GM23338 (cell line): ENCODE measurements around the gene SEH1L.

Experiments used
- EZH2 ChIP-seq: fragments of 200-600 bp; sonication (generic); IDR thresholded peaks from one replicate; pipeline ENCODE4 v1.8.0; 2017; ENCODE audit warnings: antibody characterized with exemption, mild to moderate bottlenecking, low read depth; ENCODE audit not compliant: unreplicated experiment
- EZH2phosphoT487 ChIP-seq: fragments of 200-600 bp; sonication (generic); IDR thresholded peaks from one replicate; pipeline ENCODE4 v1.8.1; 2018; ENCODE audit warnings: antibody characterized with exemption; ENCODE audit not compliant: unreplicated experiment
- POLR2AphosphoS5 ChIP-seq: IDR thresholded peaks from 2 replicates; pipeline ENCODE4 v1.6.1; 2016; ENCODE audit warnings: antibody characterized with exemption, low read depth
- TF ChIP-seq, protein P1 (sequence below), 2 experiments: fragments of 200-600 bp in 1 of 2; sonication (generic) in 1 of 2; conservative IDR thresholded peaks; 2 replicates each; pipeline versions ENCODE4 v1.5.1 to v1.6.1; 2016 to 2017; ENCODE audit warnings: antibody characterized with exemption in 2 of 2, low read depth in 2 of 2, mild to moderate bottlenecking in 2 of 2, moderate library complexity in 1 of 2
- TF ChIP-seq, protein P2 (sequence below): IDR thresholded peaks from 2 replicates; pipeline ENCODE4 v1.6.1; 2016; ENCODE audit warnings: antibody characterized with exemption
- TF ChIP-seq, protein P3 (sequence below): IDR thresholded peaks from one replicate; pipeline ENCODE4 v1.6.1; 2018; ENCODE audit warnings: antibody characterized with exemption; ENCODE audit not compliant: unreplicated experiment

DNA sequence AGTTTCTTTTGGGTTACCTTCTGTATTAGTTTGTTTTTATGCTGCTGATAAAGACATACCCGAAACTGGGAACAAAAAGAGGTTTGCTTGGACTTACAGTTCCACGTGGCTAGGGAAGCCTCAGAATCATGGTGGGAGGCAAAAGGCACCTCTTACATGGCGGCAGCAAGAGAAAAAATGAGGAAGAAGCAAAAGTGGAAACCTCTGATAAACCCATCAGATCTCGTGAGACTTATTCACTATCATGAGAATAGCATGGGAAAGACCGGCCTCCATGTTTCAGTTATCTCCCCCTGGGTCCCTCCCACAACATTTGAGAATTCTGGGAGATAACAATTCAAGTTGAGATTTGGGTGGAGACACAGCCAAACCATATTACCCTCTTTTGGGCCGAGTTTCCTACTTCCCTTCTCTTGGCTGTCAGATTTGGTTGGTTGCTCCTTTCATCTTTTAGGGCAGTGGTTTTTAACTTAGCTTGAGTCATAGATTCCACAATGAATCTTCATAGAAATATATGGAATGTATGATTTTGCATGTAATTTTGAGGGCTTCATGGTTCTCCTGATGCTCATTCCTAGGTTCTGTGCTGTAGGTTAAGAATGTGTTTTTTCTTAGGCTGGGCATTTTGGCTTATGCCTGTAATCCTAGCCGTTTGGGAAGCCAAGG lies 87.6 kb downstream of the SEH1L start:
- TF ChIP-seq, protein P1, sequence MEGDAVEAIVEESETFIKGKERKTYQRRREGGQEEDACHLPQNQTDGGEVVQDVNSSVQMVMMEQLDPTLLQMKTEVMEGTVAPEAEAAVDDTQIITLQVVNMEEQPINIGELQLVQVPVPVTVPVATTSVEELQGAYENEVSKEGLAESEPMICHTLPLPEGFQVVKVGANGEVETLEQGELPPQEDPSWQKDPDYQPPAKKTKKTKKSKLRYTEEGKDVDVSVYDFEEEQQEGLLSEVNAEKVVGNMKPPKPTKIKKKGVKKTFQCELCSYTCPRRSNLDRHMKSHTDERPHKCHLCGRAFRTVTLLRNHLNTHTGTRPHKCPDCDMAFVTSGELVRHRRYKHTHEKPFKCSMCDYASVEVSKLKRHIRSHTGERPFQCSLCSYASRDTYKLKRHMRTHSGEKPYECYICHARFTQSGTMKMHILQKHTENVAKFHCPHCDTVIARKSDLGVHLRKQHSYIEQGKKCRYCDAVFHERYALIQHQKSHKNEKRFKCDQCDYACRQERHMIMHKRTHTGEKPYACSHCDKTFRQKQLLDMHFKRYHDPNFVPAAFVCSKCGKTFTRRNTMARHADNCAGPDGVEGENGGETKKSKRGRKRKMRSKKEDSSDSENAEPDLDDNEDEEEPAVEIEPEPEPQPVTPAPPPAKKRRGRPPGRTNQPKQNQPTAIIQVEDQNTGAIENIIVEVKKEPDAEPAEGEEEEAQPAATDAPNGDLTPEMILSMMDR (conservative IDR thresholded peaks at IDR 0.05; ENCODE audit: low read depth in 2 of 2), result no peak
- TF ChIP-seq EZH2 (no peak), POLR2AphosphoS5 (no peak), EZH2phosphoT487 (no peak)
- TF ChIP-seq, protein P2, sequence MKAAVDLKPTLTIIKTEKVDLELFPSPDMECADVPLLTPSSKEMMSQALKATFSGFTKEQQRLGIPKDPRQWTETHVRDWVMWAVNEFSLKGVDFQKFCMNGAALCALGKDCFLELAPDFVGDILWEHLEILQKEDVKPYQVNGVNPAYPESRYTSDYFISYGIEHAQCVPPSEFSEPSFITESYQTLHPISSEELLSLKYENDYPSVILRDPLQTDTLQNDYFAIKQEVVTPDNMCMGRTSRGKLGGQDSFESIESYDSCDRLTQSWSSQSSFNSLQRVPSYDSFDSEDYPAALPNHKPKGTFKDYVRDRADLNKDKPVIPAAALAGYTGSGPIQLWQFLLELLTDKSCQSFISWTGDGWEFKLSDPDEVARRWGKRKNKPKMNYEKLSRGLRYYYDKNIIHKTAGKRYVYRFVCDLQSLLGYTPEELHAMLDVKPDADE, result no peak
- TF ChIP-seq, protein P3, sequence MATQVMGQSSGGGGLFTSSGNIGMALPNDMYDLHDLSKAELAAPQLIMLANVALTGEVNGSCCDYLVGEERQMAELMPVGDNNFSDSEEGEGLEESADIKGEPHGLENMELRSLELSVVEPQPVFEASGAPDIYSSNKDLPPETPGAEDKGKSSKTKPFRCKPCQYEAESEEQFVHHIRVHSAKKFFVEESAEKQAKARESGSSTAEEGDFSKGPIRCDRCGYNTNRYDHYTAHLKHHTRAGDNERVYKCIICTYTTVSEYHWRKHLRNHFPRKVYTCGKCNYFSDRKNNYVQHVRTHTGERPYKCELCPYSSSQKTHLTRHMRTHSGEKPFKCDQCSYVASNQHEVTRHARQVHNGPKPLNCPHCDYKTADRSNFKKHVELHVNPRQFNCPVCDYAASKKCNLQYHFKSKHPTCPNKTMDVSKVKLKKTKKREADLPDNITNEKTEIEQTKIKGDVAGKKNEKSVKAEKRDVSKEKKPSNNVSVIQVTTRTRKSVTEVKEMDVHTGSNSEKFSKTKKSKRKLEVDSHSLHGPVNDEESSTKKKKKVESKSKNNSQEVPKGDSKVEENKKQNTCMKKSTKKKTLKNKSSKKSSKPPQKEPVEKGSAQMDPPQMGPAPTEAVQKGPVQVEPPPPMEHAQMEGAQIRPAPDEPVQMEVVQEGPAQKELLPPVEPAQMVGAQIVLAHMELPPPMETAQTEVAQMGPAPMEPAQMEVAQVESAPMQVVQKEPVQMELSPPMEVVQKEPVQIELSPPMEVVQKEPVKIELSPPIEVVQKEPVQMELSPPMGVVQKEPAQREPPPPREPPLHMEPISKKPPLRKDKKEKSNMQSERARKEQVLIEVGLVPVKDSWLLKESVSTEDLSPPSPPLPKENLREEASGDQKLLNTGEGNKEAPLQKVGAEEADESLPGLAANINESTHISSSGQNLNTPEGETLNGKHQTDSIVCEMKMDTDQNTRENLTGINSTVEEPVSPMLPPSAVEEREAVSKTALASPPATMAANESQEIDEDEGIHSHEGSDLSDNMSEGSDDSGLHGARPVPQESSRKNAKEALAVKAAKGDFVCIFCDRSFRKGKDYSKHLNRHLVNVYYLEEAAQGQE, result no peak
